K562 (cell line): ENCODE results near the gene CTDSPL2. TPM values are rescaled to one million over a fixed set of nuclear protein-coding genes. Genes with fewer than 3 reads are reported as not detected.

Experiments
- CBX3 ChIP-seq, 2 experiments: IDR thresholded peaks; 1 replicate in 1 of 2; 2 replicates in 1 of 2; pipeline ENCODE4 v1.6.1; 2012; ENCODE audit warnings: inconsistent platforms in 2 of 2, low read length in 2 of 2, borderline replicate concordance in 1 of 2, control low read depth in 1 of 2
- ELF2 ChIP-seq: fragments of 250-450 bp; sonication (Bioruptor Pico); IDR thresholded peaks from 2 replicates; pipeline ENCODE4 v1.5.0; 2021; ENCODE audit warnings: mild to moderate bottlenecking
- ETV6 ChIP-seq, 3 experiments: fragments of 150-350 bp in 1 of 3; sonication (generic) in 1 of 3; formaldehyde crosslinking in 1 of 3; IDR thresholded peaks; 2 replicates each; pipeline versions ENCODE4 v1.6.1 to v1.8.0; 2014 to 2022; ENCODE audit warnings: borderline replicate concordance in 2 of 3, low read depth in 2 of 3, antibody characterized with exemption in 1 of 3, low read length in 1 of 3, mild to moderate bottlenecking in 1 of 3, missing genetic modification reagents in 1 of 3
- EWSR1 ChIP-seq: fragments of 450-650 bp; IDR thresholded peaks from 2 replicates; pipeline ENCODE4 v1.6.1; 2018; ENCODE audit warnings: borderline replicate concordance, mild to moderate bottlenecking, low read depth, moderate library complexity; ENCODE audit not compliant: partially characterized antibody
- HMG20B ChIP-seq: fragments of 250-450 bp; sonication (Bioruptor Pico); IDR thresholded peaks from 2 replicates; pipeline ENCODE4 v1.5.0; 2021; ENCODE audit warnings: mild to moderate bottlenecking
- HMGN3 ChIP-seq: IDR thresholded peaks from 2 replicates; pipeline ENCODE4 v1.6.1; 2011; ENCODE audit warnings: borderline replicate concordance, low read depth, mild to moderate bottlenecking, mixed read lengths, low read length; ENCODE audit not compliant: insufficient read length; ENCODE audit errors: extremely low read depth
- HSF4 ChIP-seq: fragments of 250-450 bp; sonication (Bioruptor Pico); IDR thresholded peaks from 2 replicates; pipeline ENCODE4 v2.1.2; 2022; ENCODE audit warnings: mild to moderate bottlenecking, moderate library complexity, borderline replicate concordance
- KAT8 ChIP-seq: fragments of 450-650 bp; IDR thresholded peaks from 2 replicates; pipeline ENCODE4 v1.6.1; 2016; ENCODE audit warnings: low read depth, mild to moderate bottlenecking
- NFYB ChIP-seq: IDR thresholded peaks from 2 replicates; pipeline ENCODE4 v1.6.1; 2011; ENCODE audit warnings: mild to moderate bottlenecking, moderate library complexity; ENCODE audit not compliant: insufficient read length; ENCODE audit errors: extremely low read depth
- POLR2A ChIP-seq: fragments of 450-650 bp; conservative IDR thresholded peaks from 2 replicates; pipeline ENCODE4 v1.6.1; 2016
- RBM22 ChIP-seq: fragments of 200-400 bp; formaldehyde crosslinking; IDR thresholded peaks from 2 replicates; pipeline ENCODE4 v1.6.1; 2018; ENCODE audit warnings: low read length, low read depth; ENCODE audit not compliant: poor library complexity, severe bottlenecking
- STAT5B ChIP-seq: fragments of 250-450 bp; sonication (Bioruptor Pico); IDR thresholded peaks from 2 replicates; pipeline ENCODE4 v1.8.0; 2021; ENCODE audit warnings: mild to moderate bottlenecking, inconsistent platforms
- SUPT5H ChIP-seq: fragments of 450-650 bp; IDR thresholded peaks from 2 replicates; pipeline ENCODE4 v1.6.1; 2016
- TCF3 ChIP-seq: sonication (generic); formaldehyde crosslinking; IDR thresholded peaks from 2 replicates; pipeline ENCODE4 v1.4.0; 2020; ENCODE audit warnings: mild to moderate bottlenecking, missing genetic modification reagents
- polyA plus RNA-seq, 8 experiments: library from polyadenylated mRNA; depleted of rRNA in 4 of 8; stranded (reverse) in 5 of 8; unstranded in 3 of 8; fragments of >200 nt; fragmentation: Nextera tagmentation in 2 of 8; fragmentation: Illumina TruSeq in 1 of 8; extraction: Ambion mirVana in 2 of 8; extraction: Trizol in 1 of 8; gene quantifications; 2 replicates each; pipeline versions ENCODE4 v1.2.1 to v1.2.3, GENCODE V29; 2011 to 2014; ENCODE audit warnings: inconsistent platforms in 1 of 8, missing spikeins in 1 of 8
- total RNA-seq, 7 experiments: library from RNA; depleted of rRNA in 6 of 7; stranded (reverse); fragments of >200 nt in 6 of 7; fragmentation: Illumina TruSeq in 2 of 7; extraction: Trizol in 2 of 7; gene quantifications; 2 replicates each; pipeline versions ENCODE4 v1.2.1 to v1.2.3, GENCODE V29; 2011 to 2021; ENCODE audit warnings: low replicate concordance in 1 of 7
- TF ChIP-seq, protein P1 (sequence below): fragments of 250-450 bp; sonication (Bioruptor Pico); IDR thresholded peaks from 2 replicates; pipeline ENCODE4 v1.5.0; 2021
- TF ChIP-seq, protein P2 (sequence below): fragments of 450-650 bp; IDR thresholded peaks from 2 replicates; pipeline ENCODE4 v1.7.1; 2018; ENCODE audit warnings: mild to moderate bottlenecking, low read depth; ENCODE audit not compliant: partially characterized antibody

Gene CTDSPL2
- total and polyA plus RNA-seq, 9 of the 15 experiments (the other 6 are each of a cell fraction or from before 2014, with no cell fraction given): 16.8 to 79.0 (median 53.1) TPM

DNA sequence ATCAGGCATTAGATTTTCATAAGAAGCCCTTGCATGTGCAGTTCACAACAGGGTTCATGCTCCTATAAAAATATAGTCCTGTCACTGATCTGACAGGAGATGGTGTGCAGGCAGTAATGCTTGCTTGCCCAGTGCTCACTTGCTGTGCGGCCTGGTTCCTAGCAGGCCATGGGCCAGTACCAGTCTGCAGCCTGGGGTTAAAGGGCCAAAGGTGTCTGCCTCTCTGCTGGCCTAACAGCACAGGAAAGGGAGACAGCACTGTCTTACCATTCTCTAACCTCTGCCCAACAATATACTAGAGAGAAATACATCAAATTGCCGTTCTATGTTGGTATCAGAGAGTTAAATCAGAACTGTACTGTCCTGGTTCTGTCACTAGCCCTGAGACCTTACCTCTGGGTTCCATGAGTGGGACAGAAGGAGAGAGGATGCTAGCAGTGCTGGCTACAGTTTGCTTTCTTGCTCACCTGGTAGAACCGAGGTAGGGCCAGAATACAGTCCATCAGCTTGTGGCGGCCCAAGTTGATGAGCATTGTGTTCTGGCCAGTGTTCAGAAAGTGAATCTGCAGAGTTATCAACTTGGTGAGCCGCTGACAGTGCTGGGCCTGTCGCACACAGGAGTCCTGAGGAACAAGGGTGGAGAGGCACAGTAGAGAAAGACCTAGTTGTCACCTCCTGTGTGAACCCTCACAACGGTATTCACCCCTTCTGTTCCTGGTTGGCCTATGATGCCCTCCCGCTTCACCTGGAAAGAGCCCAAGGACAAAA, 138.1 kb downstream of the CTDSPL2 start (continued):
- TF ChIP-seq HMG20B (CRISPR knock-in tag) (no peak), HSF4 (CRISPR knock-in tag) (no peak), NFYB (no peak), SUPT5H (peak; percentile 44; the same call in 1 of the 2 replicates), ETV6 (IDR thresholded peaks at IDR 0.05; ENCODE audit: borderline replicate concordance in 1 of 2, low read depth in 2 of 2, low read length in 1 of 2) (no peak), ETV6 (CRISPR knock-in tag; IDR thresholded peaks at IDR 0.05; ENCODE audit: borderline replicate concordance) (no peak), KAT8 (no peak), CBX3 (IDR thresholded peaks at IDR 0.05; ENCODE audit: borderline replicate concordance in 1 of 2, low read length in 2 of 2) (peak in 1 of 2 experiments; percentile 48; a peak in 1 of 3 replicates), TCF3 (CRISPR knock-in tag) (no peak), ELF2 (CRISPR knock-in tag) (no peak), HMGN3 (no peak), STAT5B (CRISPR knock-in tag) (no peak), RBM22 (peak; percentile 16), POLR2A (peak; percentile 61), EWSR1 (no peak)
- TF ChIP-seq, protein P1, sequence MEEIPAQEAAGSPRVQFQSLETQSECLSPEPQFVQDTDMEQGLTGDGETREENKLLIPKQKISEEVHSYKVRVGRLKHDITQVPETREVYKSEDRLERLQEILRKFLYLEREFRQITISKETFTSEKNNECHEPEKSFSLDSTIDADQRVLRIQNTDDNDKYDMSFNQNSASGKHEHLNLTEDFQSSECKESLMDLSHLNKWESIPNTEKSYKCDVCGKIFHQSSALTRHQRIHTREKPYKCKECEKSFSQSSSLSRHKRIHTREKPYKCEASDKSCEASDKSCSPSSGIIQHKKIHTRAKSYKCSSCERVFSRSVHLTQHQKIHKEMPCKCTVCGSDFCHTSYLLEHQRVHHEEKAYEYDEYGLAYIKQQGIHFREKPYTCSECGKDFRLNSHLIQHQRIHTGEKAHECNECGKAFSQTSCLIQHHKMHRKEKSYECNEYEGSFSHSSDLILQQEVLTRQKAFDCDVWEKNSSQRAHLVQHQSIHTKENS (CRISPR knock-in tag): no peak
- TF ChIP-seq, protein P2, sequence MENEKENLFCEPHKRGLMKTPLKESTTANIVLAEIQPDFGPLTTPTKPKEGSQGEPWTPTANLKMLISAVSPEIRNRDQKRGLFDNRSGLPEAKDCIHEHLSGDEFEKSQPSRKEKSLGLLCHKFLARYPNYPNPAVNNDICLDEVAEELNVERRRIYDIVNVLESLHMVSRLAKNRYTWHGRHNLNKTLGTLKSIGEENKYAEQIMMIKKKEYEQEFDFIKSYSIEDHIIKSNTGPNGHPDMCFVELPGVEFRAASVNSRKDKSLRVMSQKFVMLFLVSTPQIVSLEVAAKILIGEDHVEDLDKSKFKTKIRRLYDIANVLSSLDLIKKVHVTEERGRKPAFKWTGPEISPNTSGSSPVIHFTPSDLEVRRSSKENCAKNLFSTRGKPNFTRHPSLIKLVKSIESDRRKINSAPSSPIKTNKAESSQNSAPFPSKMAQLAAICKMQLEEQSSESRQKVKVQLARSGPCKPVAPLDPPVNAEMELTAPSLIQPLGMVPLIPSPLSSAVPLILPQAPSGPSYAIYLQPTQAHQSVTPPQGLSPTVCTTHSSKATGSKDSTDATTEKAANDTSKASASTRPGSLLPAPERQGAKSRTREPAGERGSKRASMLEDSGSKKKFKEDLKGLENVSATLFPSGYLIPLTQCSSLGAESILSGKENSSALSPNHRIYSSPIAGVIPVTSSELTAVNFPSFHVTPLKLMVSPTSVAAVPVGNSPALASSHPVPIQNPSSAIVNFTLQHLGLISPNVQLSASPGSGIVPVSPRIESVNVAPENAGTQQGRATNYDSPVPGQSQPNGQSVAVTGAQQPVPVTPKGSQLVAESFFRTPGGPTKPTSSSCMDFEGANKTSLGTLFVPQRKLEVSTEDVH: peak; percentile 20
- TF ChIP-seq, all 486 proteins: peak for 8
